A673 (cell line): ENCODE measurements around the gene FAM24A.
"Not testable (repeated sequence)": the region's sequence is repeated elsewhere in the genome, so short reads cannot be mapped to it uniquely, and the experiment has no call there.

Experiments
- CTCF ChIP-seq: fragments of 300-800, 200-600 bp; sonication (generic); conservative IDR thresholded peaks from 2 replicates; pipeline ENCODE4 v1.5.1; 2017; ENCODE audit warnings: low read depth, mild to moderate bottlenecking, antibody characterized with exemption, low read length, moderate library complexity, mixed read lengths
- EZH2 ChIP-seq: fragments of 200-600 bp; sonication (generic); IDR thresholded peaks from 2 replicates; pipeline ENCODE4 v1.6.1; 2017; ENCODE audit warnings: borderline replicate concordance, low read depth, mild to moderate bottlenecking, mixed read lengths, antibody characterized with exemption, low read length; ENCODE audit not compliant: poor library complexity, severe bottlenecking

DNA sequence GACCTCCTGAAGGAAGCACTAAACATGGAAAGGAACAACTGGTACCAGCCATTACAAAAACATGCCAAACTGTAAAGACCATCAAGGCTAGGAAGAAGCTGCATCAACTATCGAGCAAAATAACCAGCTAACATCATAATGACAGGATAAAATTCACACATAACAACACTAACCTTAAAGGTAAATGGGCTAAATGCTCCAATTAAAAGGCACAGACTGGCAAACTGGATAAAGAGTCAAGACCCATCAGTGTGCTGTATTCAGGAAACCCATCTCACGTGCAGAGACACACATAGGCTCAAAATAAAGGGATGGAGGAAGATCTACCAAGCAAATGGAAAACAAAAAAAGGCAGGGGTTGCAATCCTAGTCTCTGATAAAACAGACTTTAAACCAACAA, 41.6 kb upstream of the FAM24A start:
- TF ChIP-seq CTCF, EZH2: not testable (repeated sequence)
